ENCODE results near the gene GPR158. TPM values are rescaled to one million over a fixed set of nuclear protein-coding genes. Genes with fewer than 3 reads are reported as not detected.

GPR158 gene
- total and polyA plus RNA-seq, 2 donors from 2014 or later = 0.09 to 0.22 TPM

DNA sequence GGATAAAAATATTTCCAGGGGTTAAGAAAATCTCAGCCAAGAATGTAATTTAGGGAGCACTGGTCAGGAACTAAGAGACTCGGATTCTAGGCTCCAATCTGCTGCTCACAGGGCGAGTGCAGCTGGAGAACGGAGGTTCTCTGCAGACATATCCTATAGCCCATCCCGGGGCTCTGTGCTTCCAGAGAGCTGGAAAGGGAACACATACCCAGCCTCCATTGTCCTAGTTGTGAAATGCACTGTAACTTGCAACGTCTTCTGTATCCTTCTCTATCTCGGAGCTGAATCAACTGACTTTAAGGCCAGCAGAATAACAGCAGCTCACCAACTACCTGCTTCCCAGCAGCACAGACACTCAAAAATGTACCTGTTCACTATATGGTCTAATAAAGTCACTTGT is 408.2 kb downstream of the GPR158 start:
- FAIRE-seq = no peak
- H3K27ac ChIP-seq (ENCODE audit: low read depth in 2 of 2, low read length in 2 of 2) = no peak overlapping the region
- TF ChIP-seq, protein P1, sequence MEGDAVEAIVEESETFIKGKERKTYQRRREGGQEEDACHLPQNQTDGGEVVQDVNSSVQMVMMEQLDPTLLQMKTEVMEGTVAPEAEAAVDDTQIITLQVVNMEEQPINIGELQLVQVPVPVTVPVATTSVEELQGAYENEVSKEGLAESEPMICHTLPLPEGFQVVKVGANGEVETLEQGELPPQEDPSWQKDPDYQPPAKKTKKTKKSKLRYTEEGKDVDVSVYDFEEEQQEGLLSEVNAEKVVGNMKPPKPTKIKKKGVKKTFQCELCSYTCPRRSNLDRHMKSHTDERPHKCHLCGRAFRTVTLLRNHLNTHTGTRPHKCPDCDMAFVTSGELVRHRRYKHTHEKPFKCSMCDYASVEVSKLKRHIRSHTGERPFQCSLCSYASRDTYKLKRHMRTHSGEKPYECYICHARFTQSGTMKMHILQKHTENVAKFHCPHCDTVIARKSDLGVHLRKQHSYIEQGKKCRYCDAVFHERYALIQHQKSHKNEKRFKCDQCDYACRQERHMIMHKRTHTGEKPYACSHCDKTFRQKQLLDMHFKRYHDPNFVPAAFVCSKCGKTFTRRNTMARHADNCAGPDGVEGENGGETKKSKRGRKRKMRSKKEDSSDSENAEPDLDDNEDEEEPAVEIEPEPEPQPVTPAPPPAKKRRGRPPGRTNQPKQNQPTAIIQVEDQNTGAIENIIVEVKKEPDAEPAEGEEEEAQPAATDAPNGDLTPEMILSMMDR (IDR thresholded peaks at IDR 0.05; ENCODE audit: borderline replicate concordance, extremely low read depth, insufficient read depth) = no peak
- peak in 1 of 5 donors; percentile 8 for DNase-seq
- H3K9me3 ChIP-seq (ENCODE audit: control insufficient read depth in 2 of 3, insufficient read depth in 1 of 3, low read length in 3 of 3) = no peaks in the 10 kb centered on the region
- no peaks in the 10 kb centered on the region for H3K27me3 ChIP-seq (ENCODE audit: control insufficient read depth, insufficient read depth, low read length)
- H3K4me3 ChIP-seq (ENCODE audit: low read length in 3 of 3) = no peak overlapping the region
- intact Hi-C loops (cut with DNase I) = no loop called here
- no peaks in the 10 kb centered on the region for H3K4me1 ChIP-seq (ENCODE audit: control insufficient read depth in 2 of 3, insufficient read depth in 2 of 3, low read depth in 1 of 3, low read length in 3 of 3)
- H3K9ac ChIP-seq (ENCODE audit: low read length in 3 of 3) = no peak overlapping the region
- no peaks in the 10 kb centered on the region for H3K36me3 ChIP-seq (ENCODE audit: control insufficient read depth in 2 of 3, insufficient read depth in 3 of 3, low read length in 3 of 3)

DNA sequence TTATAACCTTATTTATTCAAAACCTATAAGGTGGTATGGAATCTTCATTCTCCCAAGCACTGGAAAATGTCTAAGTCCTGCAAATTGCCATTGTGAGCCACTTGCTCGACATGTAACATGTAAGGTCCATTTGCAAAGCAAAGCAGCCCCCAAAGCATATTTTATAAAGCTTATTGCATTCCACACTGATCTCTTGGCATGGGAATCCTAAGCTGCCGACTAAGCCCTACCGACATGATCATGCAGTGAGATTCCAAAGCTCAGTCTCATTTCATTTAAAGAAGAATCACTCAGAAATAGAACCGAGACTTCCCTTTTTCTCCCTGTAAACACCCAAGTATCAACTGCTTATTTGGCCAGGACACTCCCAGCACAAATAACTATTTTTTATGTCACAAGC is 425.9 kb downstream of the GPR158 start:
- H3K27me3 ChIP-seq (ENCODE audit: control insufficient read depth, insufficient read depth, low read length) = no peaks in the 10 kb centered on the region
- H3K27ac ChIP-seq (ENCODE audit: low read depth in 2 of 2, low read length in 2 of 2) = no peak overlapping the region
- no peaks in the 10 kb centered on the region for H3K9me3 ChIP-seq (ENCODE audit: control insufficient read depth in 2 of 3, insufficient read depth in 1 of 3, low read length in 3 of 3)
- TF ChIP-seq, protein P1 (IDR thresholded peaks at IDR 0.05; ENCODE audit: borderline replicate concordance, extremely low read depth, insufficient read depth) = no peak
- DNase-seq (no peak), FAIRE-seq (no peak)
- intact Hi-C loops (cut with DNase I) = no loop called here
- no peaks in the 10 kb centered on the region for H3K4me1 ChIP-seq (ENCODE audit: control insufficient read depth in 2 of 3, insufficient read depth in 2 of 3, low read depth in 1 of 3, low read length in 3 of 3)
- H3K4me3 ChIP-seq (ENCODE audit: low read length in 3 of 3) = no peak overlapping the region
- H3K36me3 ChIP-seq (ENCODE audit: control insufficient read depth in 2 of 3, insufficient read depth in 3 of 3, low read length in 3 of 3) = no peaks in the 10 kb centered on the region
- H3K9ac ChIP-seq (ENCODE audit: low read length in 3 of 3) = no peak overlapping the region

DNA sequence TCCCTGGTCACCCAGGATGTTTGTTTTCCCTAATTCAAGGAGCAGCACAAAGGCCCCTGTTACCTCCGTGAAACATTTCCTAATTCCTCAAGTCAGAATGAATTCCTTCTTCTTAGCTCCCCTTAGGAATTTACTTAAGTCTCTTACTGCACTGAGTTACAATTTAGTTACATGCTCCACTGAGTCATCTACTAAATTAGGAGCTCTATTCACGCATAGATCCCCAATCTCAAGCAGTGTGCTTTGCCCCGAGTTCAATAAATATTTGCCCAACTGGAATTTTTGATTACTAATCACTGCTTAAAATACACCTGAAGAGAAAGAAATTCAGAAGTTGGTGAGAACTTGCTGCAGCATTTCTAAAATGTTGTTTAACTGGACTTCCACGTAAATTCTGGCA is 429.8 kb downstream of the GPR158 start:
- Histone ChIP-seq H3K27me3 (ENCODE audit: control insufficient read depth, insufficient read depth, low read length) (no peaks in the 10 kb centered on the region), H3K27ac (ENCODE audit: low read depth in 2 of 2, low read length in 2 of 2) (no peak overlapping the region), H3K9ac (ENCODE audit: low read length in 3 of 3) (no peak overlapping the region), H3K4me1 (ENCODE audit: control insufficient read depth in 2 of 3, insufficient read depth in 2 of 3, low read depth in 1 of 3, low read length in 3 of 3) (no peaks in the 10 kb centered on the region), H3K4me3 (ENCODE audit: low read length in 3 of 3) (peak overlapping the region in 1 of 3 donors; percentile 17), H3K9me3 (ENCODE audit: control insufficient read depth in 2 of 3, insufficient read depth in 1 of 3, low read length in 3 of 3) (no peaks in the 10 kb centered on the region), H3K36me3 (ENCODE audit: control insufficient read depth in 2 of 3, insufficient read depth in 3 of 3, low read length in 3 of 3) (no peaks in the 10 kb centered on the region)
- intact Hi-C loops (cut with DNase I) = no loop called here
- FAIRE-seq = no peak
- TF ChIP-seq, protein P1 (IDR thresholded peaks at IDR 0.05; ENCODE audit: borderline replicate concordance, extremely low read depth, insufficient read depth) = no peak
- DNase-seq = peak in 2 of 5 donors; percentile 37 to 46

DNA sequence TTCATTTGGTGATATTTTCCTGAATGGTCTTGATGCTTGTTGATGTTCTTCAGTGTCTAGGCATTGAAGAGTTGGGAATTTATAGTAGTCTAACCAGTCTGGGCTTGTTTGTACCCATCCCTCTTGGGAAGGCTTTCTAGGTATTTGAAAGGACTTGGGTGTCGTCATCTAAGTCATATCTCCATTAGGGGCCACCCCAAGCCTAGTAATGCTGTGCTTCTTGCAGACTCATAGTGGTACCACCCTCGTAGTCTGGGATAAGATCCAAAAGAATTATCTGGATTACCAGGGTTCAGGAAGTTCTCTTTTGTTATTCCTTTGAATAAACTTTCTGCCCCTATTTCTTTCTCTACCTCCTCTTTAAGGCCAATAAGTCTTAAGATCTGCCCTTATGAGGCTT is 439.9 kb downstream of the GPR158 start:
- Histone ChIP-seq H3K9me3 (ENCODE audit: control insufficient read depth in 2 of 3, insufficient read depth in 1 of 3, low read length in 3 of 3) (no peaks in the 10 kb centered on the region), H3K4me3 (ENCODE audit: low read length in 3 of 3) (no peak overlapping the region), H3K27me3 (ENCODE audit: control insufficient read depth, insufficient read depth, low read length) (no peaks in the 10 kb centered on the region), H3K9ac (ENCODE audit: low read length in 3 of 3) (no peak overlapping the region), H3K4me1 (ENCODE audit: control insufficient read depth in 2 of 3, insufficient read depth in 2 of 3, low read depth in 1 of 3, low read length in 3 of 3) (no peaks in the 10 kb centered on the region), H3K27ac (ENCODE audit: low read depth in 2 of 2, low read length in 2 of 2) (no peak overlapping the region), H3K36me3 (ENCODE audit: control insufficient read depth in 2 of 3, insufficient read depth in 3 of 3, low read length in 3 of 3) (no peaks in the 10 kb centered on the region)
- DNase-seq (no peak), FAIRE-seq (no peak)
- TF ChIP-seq, protein P1 (IDR thresholded peaks at IDR 0.05; ENCODE audit: borderline replicate concordance, extremely low read depth, insufficient read depth) = no peak
- intact Hi-C loops (cut with DNase I) = no loop called here
